CD4-positive, alpha-beta T cell treated with Interleukin-1 beta for 1 hour (primary cell): Measurements from ENCODE around the gene LRP5.

Source experiments
- DNase-seq, 2 donors: peaks; one replicate each; pipeline ENCODE4 v3.0.0-alpha.2; 2020 to 2022

The LRP5 gene

DNA sequence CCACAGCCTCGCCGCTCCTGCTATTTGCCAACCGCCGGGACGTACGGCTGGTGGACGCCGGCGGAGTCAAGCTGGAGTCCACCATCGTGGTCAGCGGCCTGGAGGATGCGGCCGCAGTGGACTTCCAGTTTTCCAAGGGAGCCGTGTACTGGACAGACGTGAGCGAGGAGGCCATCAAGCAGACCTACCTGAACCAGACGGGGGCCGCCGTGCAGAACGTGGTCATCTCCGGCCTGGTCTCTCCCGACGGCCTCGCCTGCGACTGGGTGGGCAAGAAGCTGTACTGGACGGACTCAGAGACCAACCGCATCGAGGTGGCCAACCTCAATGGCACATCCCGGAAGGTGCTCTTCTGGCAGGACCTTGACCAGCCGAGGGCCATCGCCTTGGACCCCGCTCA is 35.5 kb downstream of the LRP5 start:
- DNase-seq, result no peak

DNA sequence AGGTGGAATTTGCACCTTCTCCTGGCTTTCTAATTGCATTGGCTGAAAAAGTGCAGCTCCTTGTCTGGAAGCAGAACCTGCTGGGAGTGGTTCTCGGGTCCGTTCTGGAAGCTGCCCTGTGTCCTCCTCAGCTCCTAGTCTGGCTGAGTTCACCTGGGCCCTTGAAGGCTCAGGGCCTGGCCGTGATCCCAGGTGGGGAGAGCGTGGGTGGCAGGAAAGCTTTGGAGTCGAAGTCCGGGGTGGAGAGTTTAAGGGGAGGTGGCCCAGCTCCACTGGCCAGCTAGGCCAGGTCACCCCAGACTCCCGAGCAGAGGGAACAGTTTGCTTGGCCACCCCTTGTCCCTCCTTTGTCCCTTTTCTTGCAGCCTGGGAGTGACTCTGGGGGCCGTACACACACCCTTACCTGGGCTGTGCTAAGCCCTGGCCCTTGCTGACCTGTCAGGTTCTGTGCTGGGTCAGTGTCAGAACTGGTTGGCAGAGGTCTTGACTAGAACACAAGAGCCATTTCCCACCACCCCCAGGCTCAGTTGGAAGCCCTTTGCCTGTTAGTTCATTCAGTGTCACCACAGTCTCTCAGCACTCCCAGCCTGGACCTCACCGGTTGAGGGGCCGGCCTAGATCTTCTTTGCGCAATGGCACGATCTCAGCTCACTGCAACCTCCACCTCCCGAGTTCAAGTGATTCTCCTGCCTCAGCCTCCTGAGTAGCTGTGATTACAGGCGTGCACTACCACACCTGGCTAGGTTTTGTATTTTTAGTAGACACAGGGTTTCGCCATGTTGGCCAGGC is 37.3 kb downstream of the LRP5 start:
- no peak for DNase-seq

DNA sequence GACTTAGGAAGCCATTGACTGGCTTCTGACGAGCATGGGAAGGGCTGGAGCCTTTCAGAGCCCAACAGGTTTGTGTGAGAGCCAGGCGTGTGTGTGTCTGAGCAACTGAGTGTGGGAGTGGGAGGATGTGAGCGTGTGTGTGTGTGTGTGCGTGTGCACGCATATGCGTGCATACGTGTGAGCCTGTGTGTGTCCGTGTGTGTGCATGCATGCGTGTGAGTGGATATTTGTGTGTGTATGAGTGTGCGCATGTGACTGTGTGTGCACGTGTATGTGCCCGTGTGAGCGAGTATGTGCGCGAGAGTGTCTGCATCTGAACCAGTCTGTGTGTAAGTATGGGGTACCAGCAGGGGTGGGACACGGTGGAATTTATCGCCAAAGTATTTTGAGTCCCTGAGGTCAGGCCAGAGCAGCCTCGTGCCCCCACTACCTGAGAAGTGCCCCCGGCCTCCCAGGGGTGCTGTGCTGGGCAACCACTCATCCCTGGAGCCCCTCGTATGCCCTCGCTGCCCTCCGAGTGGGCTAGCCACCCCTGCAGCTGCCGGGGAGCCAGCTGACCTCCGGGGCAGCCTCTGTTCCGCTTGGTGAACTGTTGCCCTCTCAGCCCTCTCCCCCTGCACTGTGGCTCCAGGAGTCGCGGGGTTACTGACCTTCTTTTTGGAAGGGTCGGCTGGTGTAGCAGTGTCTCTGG is 38.5 kb downstream of the LRP5 start:
- DNase-seq, result no peak

DNA sequence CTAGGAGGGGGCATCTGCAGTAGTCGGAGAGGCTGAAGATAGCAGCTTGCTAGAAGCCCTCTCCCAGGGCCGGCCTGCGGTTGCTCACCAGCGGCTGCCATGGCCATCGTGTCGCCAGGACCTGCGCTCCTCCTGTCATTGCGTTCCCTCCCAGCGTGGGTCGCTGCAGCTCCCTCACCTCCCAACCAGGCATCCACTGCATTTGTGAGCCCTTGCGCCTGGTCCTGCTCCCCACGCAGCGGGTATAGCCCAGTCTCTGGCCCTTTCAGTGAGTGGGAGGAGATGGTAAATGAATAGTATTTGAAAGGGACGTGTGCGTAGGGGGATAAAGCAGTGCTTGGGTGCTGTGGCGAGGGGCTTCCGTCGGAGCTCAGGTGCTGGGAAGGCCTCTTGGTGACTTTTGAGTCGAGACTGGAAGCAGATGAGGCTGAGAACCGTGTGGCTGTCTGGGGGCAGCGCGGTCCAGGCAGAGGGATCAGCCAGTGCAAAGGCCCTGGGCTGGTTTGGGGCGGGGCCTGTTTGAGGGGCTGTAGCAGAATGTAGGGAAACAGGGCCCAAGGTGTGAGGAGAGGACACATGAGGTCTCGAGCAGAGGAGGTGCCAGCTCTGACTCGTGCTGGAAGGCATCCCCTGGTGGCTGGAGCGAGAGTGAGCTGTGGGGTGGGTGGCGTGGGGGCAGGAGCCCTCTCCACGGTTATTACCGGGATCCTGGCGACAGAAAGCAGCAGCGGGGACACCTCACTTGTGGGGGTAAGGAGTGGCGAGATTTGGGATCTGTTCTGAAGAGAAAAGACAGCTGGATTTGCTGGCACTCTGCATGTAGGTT is 39.3 kb downstream of the LRP5 start:
- no peak for DNase-seq

DNA sequence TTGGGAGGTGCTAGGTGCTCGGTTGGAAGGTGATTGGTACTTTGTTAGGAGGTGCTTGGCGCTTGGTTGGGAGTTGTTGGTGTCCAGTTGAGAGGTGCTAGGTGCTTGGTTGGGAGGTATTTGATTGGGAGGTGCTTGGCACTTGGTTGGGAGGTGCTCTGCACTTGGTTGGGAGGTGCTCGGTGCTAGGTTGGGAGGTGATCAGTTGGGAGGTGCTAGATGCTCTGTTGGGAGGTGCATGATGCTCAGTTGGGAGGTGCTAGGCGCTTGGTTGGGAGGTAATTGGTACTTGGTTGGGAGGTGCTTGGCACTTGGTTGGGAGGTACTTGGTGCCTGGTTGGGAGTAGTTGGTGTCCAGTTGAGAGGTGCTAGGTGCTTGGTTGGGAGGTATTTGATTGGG is 40.2 kb downstream of the LRP5 start:
- DNase-seq, result no peak

DNA sequence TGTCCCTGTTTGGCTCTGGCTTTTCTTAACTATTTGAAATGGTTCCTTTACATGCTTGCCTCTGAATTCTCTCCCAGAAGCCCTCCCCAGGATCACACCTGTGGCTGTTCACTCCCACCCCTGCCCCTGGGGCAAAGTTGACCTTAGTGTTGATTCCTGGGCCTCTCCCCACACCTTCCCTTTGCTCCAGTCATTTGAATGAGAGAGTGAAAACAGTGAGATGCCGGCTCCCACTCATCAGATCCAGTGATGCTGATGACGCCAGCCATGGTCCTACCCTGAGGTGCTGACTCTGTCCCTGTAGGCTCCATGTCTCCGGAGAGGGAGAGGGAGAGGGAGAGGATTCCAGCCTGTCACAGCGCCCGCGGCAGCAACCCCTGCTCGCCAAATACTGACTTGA is 40.7 kb downstream of the LRP5 start:
- DNase-seq, result no peak

DNA sequence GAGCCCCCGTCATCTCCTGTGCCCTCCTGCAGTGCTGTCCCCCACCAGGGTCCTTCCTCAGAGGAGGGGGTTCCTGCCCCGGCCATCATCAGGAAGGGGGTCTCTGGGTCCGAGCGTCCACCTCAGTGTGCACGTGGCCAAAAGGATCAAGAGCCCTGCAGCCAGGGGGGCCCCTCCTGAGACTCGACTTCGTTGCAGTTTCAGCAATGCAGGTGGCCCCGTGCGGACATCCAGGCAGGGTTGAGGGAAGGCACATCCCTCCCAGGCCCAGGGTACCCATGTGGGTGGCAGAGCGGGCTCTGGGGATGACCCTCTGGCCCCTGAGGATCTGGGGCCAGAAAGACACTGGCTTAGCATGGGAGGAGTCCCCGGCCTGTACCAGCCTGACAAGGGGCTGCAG is 41.3 kb downstream of the LRP5 start:
- no peak for DNase-seq

DNA sequence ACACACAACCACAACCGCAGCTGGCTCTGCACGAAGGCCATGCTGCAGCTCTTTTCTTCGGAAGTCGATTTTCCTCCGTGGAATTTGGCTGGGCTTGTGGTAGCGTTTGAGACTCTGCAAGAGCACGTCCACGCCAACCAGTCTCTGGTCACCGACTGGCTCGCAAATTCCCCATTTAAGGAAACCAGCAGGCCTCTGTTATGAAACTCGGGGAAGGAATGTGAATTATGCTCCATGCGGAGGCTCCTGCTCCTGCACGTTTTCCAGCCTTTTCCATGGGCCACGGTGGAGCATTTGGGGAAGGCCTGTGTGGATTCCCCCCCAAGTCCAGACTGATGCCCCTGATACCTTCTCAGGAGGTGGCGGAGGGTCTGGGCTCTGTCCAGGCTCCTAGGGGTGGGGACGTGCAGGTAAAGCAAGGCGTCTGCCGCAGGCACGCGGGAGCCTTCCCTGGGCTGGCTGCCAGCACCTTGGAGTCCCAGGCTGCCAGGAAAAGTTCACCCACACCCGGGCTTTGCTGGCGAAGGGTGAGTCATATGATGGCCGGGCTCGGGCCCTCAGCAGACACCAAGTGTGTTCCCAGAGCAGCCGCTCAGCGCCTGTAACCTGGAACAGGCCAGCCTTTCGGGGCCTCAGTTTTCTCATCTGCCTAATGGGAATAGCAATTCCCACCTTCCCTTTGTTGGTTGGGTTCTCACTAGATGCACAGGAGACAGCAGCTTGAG is 41.9 kb downstream of the LRP5 start:
- no peak for DNase-seq

DNA sequence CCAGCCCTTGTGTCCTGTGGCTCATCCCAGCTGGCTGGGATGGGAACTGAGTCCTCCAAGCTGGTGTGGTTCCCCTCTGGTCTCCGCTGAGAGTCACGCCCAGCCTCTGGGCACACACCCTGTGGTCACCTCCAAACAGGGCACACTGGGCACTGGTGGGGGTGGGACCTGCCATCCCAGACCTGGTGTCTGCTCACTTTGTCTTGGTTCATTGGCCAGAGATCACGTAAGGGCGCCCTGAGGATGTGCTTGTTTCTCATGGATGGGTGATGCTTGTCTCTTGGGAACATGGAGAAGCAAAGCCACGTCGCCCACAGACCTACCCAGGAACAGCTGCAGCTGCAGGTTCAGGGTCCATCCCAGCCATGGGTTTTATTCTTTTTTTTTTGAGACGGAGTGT is 43.1 kb downstream of the LRP5 start:
- DNase-seq, result no peak

DNA sequence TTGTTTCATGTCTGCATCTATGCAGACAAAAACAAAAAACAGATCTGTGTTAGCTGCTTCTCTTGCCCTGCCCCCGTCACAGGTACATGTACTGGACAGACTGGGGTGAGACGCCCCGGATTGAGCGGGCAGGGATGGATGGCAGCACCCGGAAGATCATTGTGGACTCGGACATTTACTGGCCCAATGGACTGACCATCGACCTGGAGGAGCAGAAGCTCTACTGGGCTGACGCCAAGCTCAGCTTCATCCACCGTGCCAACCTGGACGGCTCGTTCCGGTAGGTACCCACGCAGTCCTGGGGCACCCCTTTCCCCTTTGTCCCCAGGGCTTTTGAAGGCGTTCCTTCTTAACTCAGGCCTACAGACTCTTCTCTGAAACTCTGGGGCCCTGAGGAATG is 45.2 kb downstream of the LRP5 start:
- DNase-seq, result no peak

DNA sequence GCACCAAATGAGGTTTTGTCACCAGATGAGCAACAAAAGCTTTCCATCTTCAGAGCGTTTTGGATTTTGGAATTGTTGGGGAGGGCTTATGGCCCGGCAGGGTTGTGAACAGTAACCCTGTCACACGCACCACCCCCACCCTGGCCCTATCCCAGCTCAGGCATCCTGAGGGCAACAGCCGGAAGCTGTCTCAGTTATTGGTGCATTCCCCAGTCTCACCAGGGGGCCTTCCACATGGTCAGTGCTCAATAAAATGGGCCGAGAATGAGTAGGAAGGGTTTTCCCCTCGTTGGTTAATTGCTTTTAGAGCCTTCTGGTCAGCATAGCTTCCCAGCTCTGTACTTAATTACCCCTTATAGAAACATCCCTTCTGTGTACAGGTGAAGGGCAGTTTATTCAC is 46.0 kb downstream of the LRP5 start:
- no peak for DNase-seq

DNA sequence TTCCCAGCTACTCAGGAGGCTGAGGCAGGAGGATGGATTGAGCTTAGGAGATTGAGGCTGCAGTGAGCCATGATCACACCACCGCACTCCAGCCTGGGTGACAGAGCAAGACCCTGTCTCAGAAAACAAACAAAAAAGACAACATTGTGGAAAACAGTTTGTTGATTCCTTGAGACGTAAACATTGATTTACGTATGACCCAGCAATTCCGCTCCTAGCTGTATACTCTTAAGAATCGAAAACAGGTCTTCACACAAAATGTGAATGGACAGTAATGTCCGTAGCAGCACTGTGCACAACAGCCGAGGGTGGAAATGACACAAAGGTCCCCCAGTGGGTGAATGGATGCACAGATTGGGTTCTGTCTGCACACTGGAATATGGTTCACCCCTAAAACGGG is 49.3 kb downstream of the LRP5 start:
- no peak for DNase-seq

DNA sequence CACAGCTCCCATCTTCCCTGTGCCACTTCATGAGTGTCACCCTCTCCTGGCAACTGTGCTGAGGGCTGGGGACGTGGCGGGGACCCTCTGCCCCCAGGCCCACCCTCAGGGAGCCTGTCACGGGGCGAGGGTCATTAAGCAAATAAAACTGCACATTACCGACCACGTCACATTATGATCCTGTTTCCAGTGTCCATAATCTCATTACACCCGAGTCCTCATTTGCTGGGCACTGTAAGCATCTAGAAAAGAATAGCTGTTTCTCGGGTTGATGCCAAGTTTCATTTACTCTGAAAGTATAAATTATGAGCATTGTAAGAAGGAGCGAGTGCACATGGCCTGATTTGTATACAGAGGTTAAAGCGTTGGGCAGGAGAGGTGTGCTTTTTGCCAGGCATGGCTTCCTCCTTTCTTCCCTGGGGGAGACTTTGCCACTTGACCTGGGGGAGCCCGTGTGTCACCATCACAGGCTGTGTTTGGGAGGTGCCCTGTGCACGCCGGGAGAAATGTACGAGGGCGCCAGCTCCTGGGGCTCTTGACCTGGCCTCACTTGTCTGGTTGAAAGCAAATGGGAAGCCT is 50.5 kb downstream of the LRP5 start:
- no peak for DNase-seq

DNA sequence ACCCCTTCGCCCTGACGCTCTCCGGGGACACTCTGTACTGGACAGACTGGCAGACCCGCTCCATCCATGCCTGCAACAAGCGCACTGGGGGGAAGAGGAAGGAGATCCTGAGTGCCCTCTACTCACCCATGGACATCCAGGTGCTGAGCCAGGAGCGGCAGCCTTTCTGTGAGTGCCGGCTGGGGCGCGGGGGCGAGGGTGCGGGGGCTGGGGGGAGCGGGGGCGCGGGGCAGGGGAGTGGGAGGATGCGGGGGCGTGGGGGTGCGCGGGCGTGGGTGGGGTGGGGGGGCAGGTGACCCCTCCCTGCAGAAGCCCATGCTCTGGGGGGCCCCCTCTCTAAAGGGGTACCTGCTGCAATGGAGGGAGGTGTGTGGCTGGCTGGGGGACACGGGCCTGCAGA is 51.4 kb downstream of the LRP5 start:
- no peak for DNase-seq

DNA sequence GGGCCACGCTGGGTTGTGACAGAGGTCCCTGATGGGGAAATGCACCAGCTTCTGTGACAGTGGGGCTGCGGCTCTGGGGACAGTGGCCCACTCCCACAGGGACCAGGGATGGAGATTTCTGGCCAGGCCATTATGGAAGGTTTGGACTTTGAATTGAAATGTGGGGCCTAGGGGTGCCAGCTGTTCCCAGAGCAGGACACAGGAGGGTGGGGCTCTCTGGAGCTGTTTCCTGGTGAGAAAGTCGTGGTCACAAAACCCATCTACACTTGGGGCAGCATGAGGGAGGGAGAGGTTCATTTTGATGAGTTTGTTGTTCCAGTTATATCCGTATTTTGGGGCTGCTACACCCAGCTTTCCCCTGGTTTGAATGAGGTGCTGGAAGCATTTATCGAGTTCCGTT is 52.2 kb downstream of the LRP5 start:
- DNase-seq, result no peak

DNA sequence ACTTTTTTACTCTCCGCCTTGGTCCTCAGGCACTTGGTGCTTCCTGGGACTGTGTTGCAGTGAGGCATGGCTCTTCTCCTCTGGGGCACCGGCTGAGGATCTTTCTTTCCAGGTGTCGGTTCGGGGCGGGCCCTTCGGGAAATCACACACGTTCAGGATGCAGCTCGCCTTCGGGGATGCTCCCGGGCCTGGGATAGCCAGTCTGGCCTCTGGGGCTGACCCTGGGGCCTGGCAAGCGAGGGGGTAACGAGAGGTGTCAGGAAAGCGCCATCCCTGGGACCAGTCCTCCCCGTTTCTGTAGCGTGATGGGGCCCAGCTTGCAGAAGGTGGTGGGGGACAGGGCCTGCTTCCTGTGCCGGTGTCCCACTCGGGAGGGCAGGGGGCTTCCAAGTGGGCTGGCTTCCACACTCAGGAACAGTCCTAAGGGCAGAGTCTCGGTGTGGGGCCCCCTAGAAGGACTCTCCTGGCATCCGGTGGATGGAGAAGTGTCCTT is 53.6 kb downstream of the LRP5 start:
- no peak for DNase-seq

DNA sequence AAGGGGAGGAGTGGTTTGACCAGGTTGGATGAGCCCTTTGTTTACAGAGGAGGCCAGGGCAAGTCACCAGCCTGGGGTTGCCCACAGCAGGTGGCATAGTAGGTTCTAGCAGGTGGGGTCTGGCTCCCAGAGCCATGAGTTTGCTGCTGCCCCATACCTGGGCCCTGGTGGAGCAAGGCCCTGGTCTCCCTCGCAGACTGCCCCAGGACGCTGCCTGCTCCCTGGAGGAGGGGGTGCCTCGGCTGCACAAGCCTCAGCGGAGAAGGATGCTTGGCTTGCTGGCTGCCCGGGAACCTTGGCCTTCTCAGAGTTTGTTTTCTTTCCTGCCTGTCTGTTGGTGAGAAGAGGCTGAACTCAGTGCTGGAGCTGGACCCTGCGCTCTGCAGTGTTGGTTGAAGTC is 54.9 kb downstream of the LRP5 start:
- no peak for DNase-seq

DNA sequence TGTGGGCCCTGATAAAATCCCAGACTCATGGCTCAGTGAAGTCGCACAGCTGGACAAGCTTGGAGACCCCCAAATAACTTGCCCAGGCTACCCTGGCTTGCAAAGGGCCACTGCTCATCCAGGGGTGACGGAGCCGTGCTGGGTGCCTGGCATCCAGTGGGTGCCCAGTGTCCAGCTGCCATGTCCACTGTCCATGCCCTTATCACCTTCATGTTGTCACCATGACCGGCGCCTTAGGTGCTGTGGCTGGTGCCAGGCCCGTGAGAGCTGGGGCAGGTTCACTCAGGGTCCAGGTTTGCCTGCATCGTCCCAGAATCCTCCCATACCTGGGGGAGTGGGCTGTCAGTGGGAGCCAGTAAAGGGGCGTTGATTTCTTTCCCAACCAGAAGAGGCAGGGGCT is 57.4 kb downstream of the LRP5 start:
- no peak for DNase-seq

DNA sequence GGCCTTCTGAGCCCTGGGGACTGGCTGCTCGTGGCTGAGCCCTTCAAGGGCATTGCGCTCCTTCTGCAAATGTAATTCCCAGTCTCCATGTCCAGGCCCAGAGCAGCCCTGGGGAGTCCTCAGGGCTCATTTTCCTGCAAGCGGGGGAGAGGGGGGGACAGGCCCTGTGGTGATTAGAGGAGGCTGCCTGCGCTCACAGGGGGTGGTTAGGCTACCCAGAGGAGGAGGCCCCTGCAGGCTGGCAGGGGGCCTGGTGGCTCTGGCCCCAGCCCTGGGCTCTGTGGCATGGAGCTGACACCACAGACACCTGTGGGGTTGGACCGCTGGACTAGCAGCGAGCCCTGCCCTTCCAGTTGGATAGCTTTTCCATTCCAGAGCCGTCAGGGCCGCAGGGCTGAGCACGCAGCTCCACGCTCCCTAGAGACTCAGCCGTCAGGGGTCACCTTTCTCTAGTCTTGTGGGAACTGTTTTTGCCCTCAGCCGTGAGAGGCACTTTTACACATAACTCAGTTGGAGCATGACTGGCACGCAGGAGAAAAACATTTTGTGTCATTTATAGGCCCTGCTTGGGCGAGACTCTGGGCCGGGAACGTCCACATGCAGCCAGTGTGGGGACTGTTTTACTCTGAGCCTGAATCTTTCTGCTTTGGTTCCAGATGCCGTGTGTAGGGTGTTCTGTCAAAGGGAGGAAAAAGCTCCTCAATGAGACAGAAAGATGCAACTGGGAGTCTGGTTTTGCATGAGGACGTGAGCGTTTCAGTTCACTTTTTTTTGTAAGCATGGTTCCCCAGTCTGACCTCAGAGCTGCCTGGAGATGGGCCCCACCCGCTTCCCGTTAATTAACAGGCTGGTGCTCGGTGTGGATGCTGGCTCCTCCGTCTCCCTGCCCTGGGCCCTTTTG is 58.1 kb downstream of the LRP5 start:
- DNase-seq, result peak; percentile 10 to 60

DNA sequence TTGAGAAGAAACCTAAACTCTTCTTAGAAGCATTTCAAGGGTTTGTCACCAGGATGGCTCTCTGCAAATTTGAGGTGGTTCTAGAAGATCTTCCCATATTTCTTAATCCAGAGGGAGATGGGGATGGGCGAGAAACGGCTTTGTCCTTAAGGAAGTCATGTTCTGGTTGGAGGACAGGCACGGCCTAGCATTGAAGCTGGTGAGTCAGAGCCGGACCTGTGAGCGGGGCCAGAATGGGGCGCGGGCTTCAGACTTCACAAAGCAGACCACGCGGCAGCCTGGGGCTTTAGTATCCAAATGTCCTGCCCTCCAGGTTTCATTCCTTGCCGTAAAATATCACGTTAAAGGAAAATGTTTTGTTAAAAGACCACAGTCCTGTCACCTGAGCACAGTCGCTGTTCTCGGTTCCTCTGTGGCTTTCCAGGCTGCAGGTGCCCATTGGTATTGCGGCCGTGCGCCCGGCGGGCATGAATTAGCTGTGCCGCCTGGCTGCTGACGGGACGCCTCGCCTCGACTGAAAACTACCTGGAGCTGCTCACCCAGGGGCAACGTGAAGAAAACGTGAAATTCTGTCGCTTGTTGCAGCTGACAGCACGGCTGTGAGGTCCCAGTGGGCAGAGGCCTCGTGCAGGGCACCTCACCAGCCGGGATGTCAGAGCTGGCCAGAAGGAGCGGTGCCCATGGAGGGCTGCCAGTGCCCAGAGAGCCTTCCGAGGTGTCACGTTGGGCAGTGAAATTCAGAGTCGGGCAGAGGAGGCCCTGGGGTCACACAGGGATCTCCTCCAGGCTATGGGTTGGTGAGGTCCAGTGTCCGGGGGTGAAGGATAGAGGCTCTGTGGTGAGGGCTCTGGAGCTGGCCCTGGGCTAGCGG is 59.0 kb downstream of the LRP5 start:
- DNase-seq, result peak in 1 of 2 donors; percentile 31
